BLaER1 (cell line): Measurements from ENCODE around the gene OPN1SW.

Experiments used
- H3K27ac ChIP-seq: shearing (Covaris generic); formaldehyde crosslinking; 2 replicates; pipeline ENCODE4 v1.8.1; 2022
- H3K27me3 ChIP-seq: shearing (Covaris generic); formaldehyde crosslinking; 2 replicates; pipeline ENCODE4 v1.8.1; 2022
- H3K36me3 ChIP-seq: shearing (Covaris generic); formaldehyde crosslinking; 2 replicates; pipeline ENCODE4 v1.8.1; 2022
- H3K4me1 ChIP-seq: shearing (Covaris generic); formaldehyde crosslinking; 2 replicates; pipeline ENCODE4 v1.8.1; 2022
- H3K4me2 ChIP-seq: shearing (Covaris generic); formaldehyde crosslinking; 2 replicates; pipeline ENCODE4 v1.8.1; 2022
- H3K4me3 ChIP-seq: shearing (Covaris generic); formaldehyde crosslinking; 2 replicates; pipeline ENCODE4 v1.8.1; 2022
- H3K9ac ChIP-seq: shearing (Covaris generic); formaldehyde crosslinking; 2 replicates; pipeline ENCODE4 v1.8.1; 2022
- H3K9me3 ChIP-seq: shearing (Covaris generic); formaldehyde crosslinking; 2 replicates; pipeline ENCODE4 v1.8.1; 2022
- H4K20me1 ChIP-seq: shearing (Covaris generic); formaldehyde crosslinking; 2 replicates; pipeline ENCODE4 v1.8.1; 2022
- Cebpa-rat ChIP-seq: shearing (Covaris generic); IDR thresholded peaks from 2 replicates; pipeline ENCODE4 v1.8.1; 2022

OPN1SW gene

GRCh38 chr7:128809363-128809762 is 33.8 kb upstream of the OPN1SW start:
- peaks cover 85% of the 10 kb centered on the region for H3K36me3 ChIP-seq
- no peak overlapping the region for H3K9ac ChIP-seq
- H3K4me1 ChIP-seq: peaks cover 7% of the 10 kb centered on the region
- H3K27me3 ChIP-seq: no peaks in the 10 kb centered on the region
- H3K9me3 ChIP-seq: no peaks in the 10 kb centered on the region
- H3K4me2 ChIP-seq: no peak overlapping the region
- H3K4me3 ChIP-seq: no peak overlapping the region
- TF ChIP-seq Cebpa-rat: no peak
- no peaks in the 10 kb centered on the region for H4K20me1 ChIP-seq
- no peak overlapping the region for H3K27ac ChIP-seq

GRCh38 chr7:128807191-128807590 is 31.6 kb upstream of the OPN1SW start:
- Histone ChIP-seq H3K4me1 (peaks cover 7% of the 10 kb centered on the region), H3K36me3 (peaks cover 96% of the 10 kb centered on the region), H3K4me2 (no peak overlapping the region), H3K4me3 (no peak overlapping the region), H4K20me1 (no peaks in the 10 kb centered on the region), H3K9me3 (no peaks in the 10 kb centered on the region), H3K9ac (no peak overlapping the region), H3K27ac (no peak overlapping the region), H3K27me3 (no peaks in the 10 kb centered on the region)
- TF ChIP-seq Cebpa-rat: no peak

- H3K4me2 ChIP-seq: no peak overlapping the region
- H3K36me3 ChIP-seq: peaks cover 95% of the 10 kb centered on the region
- H3K27ac ChIP-seq: no peak overlapping the region
- no peak for TF ChIP-seq Cebpa-rat
- H3K27me3 ChIP-seq: no peaks in the 10 kb centered on the region
- peaks cover 7% of the 10 kb centered on the region for H3K4me1 ChIP-seq
- no peaks in the 10 kb centered on the region for H3K9me3 ChIP-seq
- no peak overlapping the region; the same call in 1 of the 2 replicates for H3K9ac ChIP-seq
- no peak overlapping the region for H3K4me3 ChIP-seq
- no peaks in the 10 kb centered on the region for H4K20me1 ChIP-seq
Observed at GRCh38 chr7:128805225-128805624, 29.6 kb upstream of the OPN1SW start.

- Histone ChIP-seq H3K4me1 (peaks cover under 1% of the 10 kb centered on the region; the same call in 1 of the 2 replicates), H3K4me3 (no peak overlapping the region), H3K4me2 (no peak overlapping the region), H3K9me3 (no peaks in the 10 kb centered on the region), H3K9ac (no peak overlapping the region), H3K27me3 (no peaks in the 10 kb centered on the region), H3K27ac (no peak overlapping the region), H4K20me1 (no peaks in the 10 kb centered on the region), H3K36me3 (peaks cover 90% of the 10 kb centered on the region)
- TF ChIP-seq Cebpa-rat: no peak
Observed at GRCh38 chr7:128804484-128804883, 28.9 kb upstream of the OPN1SW start.

- H3K4me3 ChIP-seq: no peak overlapping the region
- peaks cover 70% of the 10 kb centered on the region for H3K36me3 ChIP-seq
- H3K9ac ChIP-seq: no peak overlapping the region
- no peaks in the 10 kb centered on the region for H3K27me3 ChIP-seq
- H3K4me1 ChIP-seq: no peaks in the 10 kb centered on the region
- H4K20me1 ChIP-seq: no peaks in the 10 kb centered on the region
- H3K4me2 ChIP-seq: no peak overlapping the region
- H3K27ac ChIP-seq: no peak overlapping the region
- no peaks in the 10 kb centered on the region for H3K9me3 ChIP-seq
- no peak for TF ChIP-seq Cebpa-rat
Observed at GRCh38 chr7:128801667-128802418, 26.2 kb upstream of the OPN1SW start.

- Histone ChIP-seq H3K9me3 (no peaks in the 10 kb centered on the region), H3K9ac (no peak overlapping the region), H3K4me1 (no peaks in the 10 kb centered on the region), H3K36me3 (peaks cover 67% of the 10 kb centered on the region), H3K4me2 (no peak overlapping the region), H4K20me1 (no peaks in the 10 kb centered on the region), H3K27ac (no peak overlapping the region), H3K27me3 (no peaks in the 10 kb centered on the region), H3K4me3 (no peak overlapping the region)
- TF ChIP-seq Cebpa-rat: no peak
Observed at GRCh38 chr7:128801003-128801402, 25.4 kb upstream of the OPN1SW start.

GRCh38 chr7:128800567-128800966 is 25.0 kb upstream of the OPN1SW start:
- peaks cover 67% of the 10 kb centered on the region for H3K36me3 ChIP-seq
- no peak for TF ChIP-seq Cebpa-rat
- H3K4me3 ChIP-seq: no peak overlapping the region
- H3K27ac ChIP-seq: no peak overlapping the region
- no peaks in the 10 kb centered on the region for H3K4me1 ChIP-seq
- H3K27me3 ChIP-seq: no peaks in the 10 kb centered on the region
- no peak overlapping the region for H3K4me2 ChIP-seq
- no peaks in the 10 kb centered on the region for H3K9me3 ChIP-seq
- no peaks in the 10 kb centered on the region for H4K20me1 ChIP-seq
- no peak overlapping the region for H3K9ac ChIP-seq

GRCh38 chr7:128799451-128799850 is 23.9 kb upstream of the OPN1SW start:
- Histone ChIP-seq H3K4me3 (no peak overlapping the region), H3K36me3 (peaks cover 67% of the 10 kb centered on the region), H3K9me3 (no peaks in the 10 kb centered on the region), H3K27me3 (no peaks in the 10 kb centered on the region), H3K27ac (no peak overlapping the region), H3K4me1 (peaks cover 2% of the 10 kb centered on the region; the same call in 1 of the 2 replicates), H3K9ac (no peak overlapping the region), H3K4me2 (no peak overlapping the region), H4K20me1 (no peaks in the 10 kb centered on the region)
- TF ChIP-seq Cebpa-rat: no peak

- Histone ChIP-seq H3K9ac (no peak overlapping the region), H3K27ac (no peak overlapping the region), H3K4me3 (no peak overlapping the region), H3K36me3 (peaks cover 39% of the 10 kb centered on the region), H3K4me2 (no peak overlapping the region), H3K4me1 (peaks cover 29% of the 10 kb centered on the region), H3K9me3 (no peaks in the 10 kb centered on the region), H3K27me3 (no peaks in the 10 kb centered on the region), H4K20me1 (no peaks in the 10 kb centered on the region)
- TF ChIP-seq Cebpa-rat: no peak
Observed at GRCh38 chr7:128796327-128796726, 20.7 kb upstream of the OPN1SW start.

GRCh38 chr7:128795129-128795528 is 19.5 kb upstream of the OPN1SW start:
- Histone ChIP-seq H3K4me3 (no peak overlapping the region), H3K4me1 (peaks cover 35% of the 10 kb centered on the region), H4K20me1 (no peaks in the 10 kb centered on the region), H3K4me2 (no peak overlapping the region), H3K9ac (no peak overlapping the region), H3K36me3 (peaks cover 29% of the 10 kb centered on the region), H3K27ac (no peak overlapping the region), H3K27me3 (no peaks in the 10 kb centered on the region), H3K9me3 (no peaks in the 10 kb centered on the region)
- TF ChIP-seq Cebpa-rat: no peak

- TF ChIP-seq Cebpa-rat: no peak
- peaks cover 36% of the 10 kb centered on the region for H3K4me1 ChIP-seq
- H3K9me3 ChIP-seq: no peaks in the 10 kb centered on the region
- H3K27me3 ChIP-seq: no peaks in the 10 kb centered on the region
- H3K4me3 ChIP-seq: no peak overlapping the region
- H3K4me2 ChIP-seq: no peak overlapping the region
- H4K20me1 ChIP-seq: no peaks in the 10 kb centered on the region
- H3K36me3 ChIP-seq: peaks cover 29% of the 10 kb centered on the region
- H3K9ac ChIP-seq: no peak overlapping the region
- H3K27ac ChIP-seq: no peak overlapping the region
Observed at GRCh38 chr7:128794436-128794835, 18.8 kb upstream of the OPN1SW start.
